ENCODE results near the gene THOC5. TPM values are rescaled to one million over a fixed set of nuclear protein-coding genes. Genes with fewer than 3 reads are reported as not detected.

Gene THOC5
- total and polyA plus RNA-seq, 2 experiments from 2014 or later = 31.4 to 41.3 TPM

- TF ChIP-seq CTCF (IDR thresholded peaks at IDR 0.05; ENCODE audit: low read depth, low read length) = no peak
- Histone ChIP-seq H3K36me3 (no peaks in the 10 kb centered on the region), H3K27ac (no peak overlapping the region), H3K9me3 (ENCODE audit: low read depth) (no peaks in the 10 kb centered on the region), H3K4me1 (ENCODE audit: low read depth) (no peaks in the 10 kb centered on the region), H3K27me3 (no peaks in the 10 kb centered on the region), H3K4me3 (no peak overlapping the region)
- no peak for DNase-seq (ENCODE audit: low read depth in 1 of 2, low spot score in 1 of 2)
Measured at GRCh38 chr22:29456211-29456671, 97.3 kb downstream of the THOC5 start.

Other genes starting within 250 kb of the THOC5 start
- 14.3 and 17.3 TPM in 2 replicates for gene GAS2L1, start 247.1 kb downstream of the THOC5 start, total RNA-seq
- 21.0 and 25.0 TPM in 2 replicates for gene GAS2L1, start 247.1 kb downstream of the THOC5 start, polyA plus RNA-seq
- 3.6 and 4.1 TPM in 2 replicates for gene RASL10A, start 238.1 kb downstream of the THOC5 start, total RNA-seq
- 1.2 and 3.5 TPM in 2 replicates for gene RASL10A, start 238.1 kb downstream of the THOC5 start, polyA plus RNA-seq
- gene AP1B1, start 165.2 kb downstream of the THOC5 start, total RNA-seq = 68.2 and 80.7 TPM in 2 replicates
- gene AP1B1, start 165.2 kb downstream of the THOC5 start, polyA plus RNA-seq = 55.1 and 67.4 TPM in 2 replicates
- gene RFPL1, start 115.2 kb downstream of the THOC5 start, total RNA-seq = not detected in 2 replicates
- 0.32 TPM in 1 of 2 replicates, not detected in the other for gene RFPL1, start 115.2 kb downstream of the THOC5 start, polyA plus RNA-seq
- 0.88 and 1.8 TPM in 2 replicates for gene NEFH, start 73.5 kb downstream of the THOC5 start, total RNA-seq
- gene NEFH, start 73.5 kb downstream of the THOC5 start, polyA plus RNA-seq = 2.0 and 2.4 TPM in 2 replicates
- 137 and 153 TPM in 2 replicates for gene NIPSNAP1, start 27.4 kb upstream of the THOC5 start, total RNA-seq
- gene NIPSNAP1, start 27.4 kb upstream of the THOC5 start, polyA plus RNA-seq = 151 and 200 TPM in 2 replicates
- 39.0 and 40.2 TPM in 2 replicates for gene NF2, start 49.9 kb upstream of the THOC5 start, total RNA-seq
- 32.8 and 34.6 TPM in 2 replicates for gene NF2, start 49.9 kb upstream of the THOC5 start, polyA plus RNA-seq
- not detected in 2 replicates for gene CABP7, start 166.2 kb upstream of the THOC5 start, total RNA-seq
- gene CABP7, start 166.2 kb upstream of the THOC5 start, polyA plus RNA-seq = 0.11 and 0.26 TPM in 2 replicates
- 40.5 and 42.3 TPM in 2 replicates for gene ZMAT5, start 213.2 kb upstream of the THOC5 start, total RNA-seq
- gene ZMAT5, start 213.2 kb upstream of the THOC5 start, polyA plus RNA-seq = 65.7 and 76.1 TPM in 2 replicates
- 107 and 262 TPM in 2 replicates for gene UQCR10, start 213.6 kb upstream of the THOC5 start, total RNA-seq
- 499 and 613 TPM in 2 replicates for gene UQCR10, start 213.6 kb upstream of the THOC5 start, polyA plus RNA-seq

Data from cardiac muscle cell (in vitro differentiated cells and primary cell).